HG03469 (cell line): Measurements from ENCODE around the gene OLR1.
A peak's percentile ranks its signal among the peaks of the same experiment; 100 is the strongest.
"Not testable (repeated sequence)": the region's sequence is repeated elsewhere in the genome, so short reads cannot be mapped to it uniquely, and the experiment has no call there.

ENCODE experiments used
- ATAC-seq: cut with Tn5 transposase; IDR thresholded peaks from one replicate; pipeline ENCODE4 v1.9.1; 2021; ENCODE audit warnings: mild to moderate bottlenecking, moderate library complexity, moderate number of reproducible peaks; ENCODE audit not compliant: unreplicated experiment

Gene OLR1

GRCh38 chr12:10191865-10192264 is 19.9 kb upstream of the OLR1 start:
- no peak for ATAC-seq

GRCh38 chr12:10190558-10191388 is 18.8 kb upstream of the OLR1 start:
- peak; percentile 67 for ATAC-seq

- no peak for ATAC-seq
Observed at GRCh38 chr12:10189653-10190052, 17.7 kb upstream of the OLR1 start.

GRCh38 chr12:10186958-10187357 is 15.0 kb upstream of the OLR1 start:
- not testable (repeated sequence) for ATAC-seq

- ATAC-seq: no peak
Observed at GRCh38 chr12:10186299-10186698, 14.4 kb upstream of the OLR1 start.

GRCh38 chr12:10184261-10184843 is 12.4 kb upstream of the OLR1 start:
- no peak for ATAC-seq

- no peak for ATAC-seq
Observed at GRCh38 chr12:10182354-10183049, 10.6 kb upstream of the OLR1 start.

GRCh38 chr12:10179776-10180181 is 7.8 kb upstream of the OLR1 start:
- no peak for ATAC-seq

- no peak for ATAC-seq
Observed at GRCh38 chr12:10178821-10179220, 6.9 kb upstream of the OLR1 start, which contains the start of gene TMEM52B. TMEM52B (plus strand) TSS chr12:10179032; CDS start chr12:10179575, 543 bp downstream.

- ATAC-seq: no peak
Observed at GRCh38 chr12:10175846-10176636, 4.1 kb upstream of the OLR1 start.

GRCh38 chr12:10174986-10175614 is 3.2 kb upstream of the OLR1 start:
- ATAC-seq: no peak

- no peak for ATAC-seq
Observed at GRCh38 chr12:10170216-10170615, 1.7 kb downstream of the OLR1 start.

GRCh38 chr12:10169104-10169503 is 2.8 kb downstream of the OLR1 start:
- ATAC-seq: no peak

GRCh38 chr12:10167599-10167998 is 4.3 kb downstream of the OLR1 start:
- ATAC-seq: no peak

GRCh38 chr12:10165421-10165820 is 6.5 kb downstream of the OLR1 start:
- ATAC-seq: no peak

GRCh38 chr12:10163084-10163483 is 8.8 kb downstream of the OLR1 start:
- no peak for ATAC-seq

GRCh38 chr12:10160617-10161385 is 11.1 kb downstream of the OLR1 start:
- ATAC-seq: no peak

- no peak for ATAC-seq
Observed at GRCh38 chr12:10159280-10159679, 12.7 kb downstream of the OLR1 start.

- no peak for ATAC-seq
Observed at GRCh38 chr12:10158406-10158805, 13.5 kb downstream of the OLR1 start.

GRCh38 chr12:10155966-10156365 is 16.0 kb downstream of the OLR1 start:
- ATAC-seq: no peak
